NCI-H774 (cell line): ENCODE results near the gene TTC34.
"Not testable (repeated sequence)": the region's sequence is repeated elsewhere in the genome, so short reads cannot be mapped to it uniquely, and the experiment has no call there.

Experiments
- DNase-seq: peaks from one replicate; lab custom pipeline; 2025; lab: John Stamatoyannopoulos, UW

TTC34 gene

GRCh38 chr1:2798958-2799357, 2.5 kb downstream of the TTC34 start:
- DNase-seq, result not testable (repeated sequence)

GRCh38 chr1:2797741-2798016, 3.8 kb downstream of the TTC34 start:
- no peak for DNase-seq

- no peak for DNase-seq
Measured at GRCh38 chr1:2796890-2797740, 4.4 kb downstream of the TTC34 start.

GRCh38 chr1:2795926-2796325, 5.6 kb downstream of the TTC34 start:
- DNase-seq, result no peak

- no peak for DNase-seq
Measured at GRCh38 chr1:2791027-2791760, 10.3 kb downstream of the TTC34 start.

- DNase-seq, result no peak
Measured at GRCh38 chr1:2789986-2790581, 11.4 kb downstream of the TTC34 start.

- no peak for DNase-seq
Measured at GRCh38 chr1:2789164-2789985, 12.1 kb downstream of the TTC34 start.

- no peak for DNase-seq
Measured at GRCh38 chr1:2788506-2789163, 12.9 kb downstream of the TTC34 start.

GRCh38 chr1:2787163-2787911, 14.2 kb downstream of the TTC34 start:
- no peak for DNase-seq

GRCh38 chr1:2786329-2787162, 14.9 kb downstream of the TTC34 start:
- no peak for DNase-seq

GRCh38 chr1:2785631-2786328, 15.7 kb downstream of the TTC34 start:
- DNase-seq, result no peak

- DNase-seq, result no peak
Measured at GRCh38 chr1:2784854-2785630, 16.5 kb downstream of the TTC34 start.

GRCh38 chr1:2783435-2784397, 17.8 kb downstream of the TTC34 start:
- DNase-seq, result no peak

- no peak for DNase-seq
Measured at GRCh38 chr1:2783069-2783434, 18.4 kb downstream of the TTC34 start.

- no peak for DNase-seq
Measured at GRCh38 chr1:2781627-2782026, 19.9 kb downstream of the TTC34 start.

- no peak for DNase-seq
Measured at GRCh38 chr1:2778220-2778592, 23.3 kb downstream of the TTC34 start.

GRCh38 chr1:2777424-2778219, 23.9 kb downstream of the TTC34 start:
- DNase-seq, result no peak
